Suprapubic skin (tissue), 4 donors: ENCODE data around the gene DDA1.

Experiments used
- CTCF ChIP-seq, 2 donors: fragments of 200-600 bp in 1 of 2; fragments of 450-650 bp in 1 of 2; sonication (generic) in 1 of 2; IDR thresholded peaks; one replicate each; pipeline ENCODE4 v1.5.1; 2016 to 2019; ENCODE audit warnings: antibody characterized with exemption in 2 of 2, mild to moderate bottlenecking in 1 of 2, moderate library complexity in 1 of 2
- POLR2A ChIP-seq, 2 donors: fragments of 450-650 bp; IDR thresholded peaks; one replicate each; pipeline ENCODE4 v1.6.1; 2017; ENCODE audit warnings: antibody characterized with exemption in 2 of 2, mild to moderate bottlenecking in 2 of 2, moderate library complexity in 2 of 2
- POLR2AphosphoS5 ChIP-seq, 3 donors: sonication (generic); formaldehyde crosslinking; IDR thresholded peaks; one replicate each; pipeline ENCODE4 v1.6.1; 2017; ENCODE audit warnings: antibody characterized with exemption in 3 of 3

GRCh38 chr19:17303167-17303939 lies 6.0 kb upstream of the DDA1 start, which contains the start of gene ABHD8:
- TF ChIP-seq POLR2A (IDR thresholded peaks at IDR 0.05) (no peak), POLR2AphosphoS5 (IDR thresholded peaks at IDR 0.05) (no peak), CTCF (IDR thresholded peaks at IDR 0.05) (peak; percentile 40 to 72)
